ENCODE measurements around the gene TDRD1.
A peak's percentile ranks its signal among the peaks of the same experiment; 100 is the strongest.

The TDRD1 gene

DNA sequence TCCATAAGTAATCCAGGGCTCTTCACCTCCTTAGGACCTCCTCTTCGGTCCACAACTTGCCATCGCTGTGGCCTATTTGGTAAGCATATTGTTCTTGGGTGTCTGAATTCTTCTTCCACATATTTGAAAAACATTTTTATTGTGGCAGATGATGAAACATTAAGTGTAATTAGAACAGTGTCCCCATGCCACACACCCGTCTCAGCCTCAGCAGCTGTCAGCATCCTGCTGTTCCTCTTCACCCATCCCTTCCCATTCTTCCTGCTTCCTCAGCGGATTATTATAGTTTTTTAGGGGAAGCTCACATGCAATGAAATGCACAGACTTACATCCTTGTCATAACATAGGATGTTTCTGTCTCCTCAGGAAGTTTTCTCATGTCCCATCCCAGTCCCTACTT is 20.1 kb downstream of the TDRD1 start:
- TF ChIP-seq CREB1 (IDR thresholded peaks at IDR 0.05; ENCODE audit: low read depth) (no peak), RAD21 (IDR thresholded peaks at IDR 0.05; ENCODE audit: low read depth) (no peak), TCF12 (IDR thresholded peaks at IDR 0.05; ENCODE audit: low read depth) (no peak), TAF1 (IDR thresholded peaks at IDR 0.05; ENCODE audit: low read depth) (no peak), FOXM1 (IDR thresholded peaks at IDR 0.05; ENCODE audit: borderline replicate concordance, low read depth) (no peak), TEAD4 (IDR thresholded peaks at IDR 0.05) (no peak), EP300 (IDR thresholded peaks at IDR 0.05; ENCODE audit: borderline replicate concordance) (no peak), YY1 (IDR thresholded peaks at IDR 0.05; ENCODE audit: low read depth) (no peak), ZBTB7A (IDR thresholded peaks at IDR 0.05; ENCODE audit: low read depth) (no peak), NFIC (IDR thresholded peaks at IDR 0.05) (no peak)
- TF ChIP-seq, protein P1, sequence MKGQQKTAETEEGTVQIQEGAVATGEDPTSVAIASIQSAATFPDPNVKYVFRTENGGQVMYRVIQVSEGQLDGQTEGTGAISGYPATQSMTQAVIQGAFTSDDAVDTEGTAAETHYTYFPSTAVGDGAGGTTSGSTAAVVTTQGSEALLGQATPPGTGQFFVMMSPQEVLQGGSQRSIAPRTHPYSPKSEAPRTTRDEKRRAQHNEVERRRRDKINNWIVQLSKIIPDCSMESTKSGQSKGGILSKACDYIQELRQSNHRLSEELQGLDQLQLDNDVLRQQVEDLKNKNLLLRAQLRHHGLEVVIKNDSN (IDR thresholded peaks at IDR 0.05), result no peak

DNA sequence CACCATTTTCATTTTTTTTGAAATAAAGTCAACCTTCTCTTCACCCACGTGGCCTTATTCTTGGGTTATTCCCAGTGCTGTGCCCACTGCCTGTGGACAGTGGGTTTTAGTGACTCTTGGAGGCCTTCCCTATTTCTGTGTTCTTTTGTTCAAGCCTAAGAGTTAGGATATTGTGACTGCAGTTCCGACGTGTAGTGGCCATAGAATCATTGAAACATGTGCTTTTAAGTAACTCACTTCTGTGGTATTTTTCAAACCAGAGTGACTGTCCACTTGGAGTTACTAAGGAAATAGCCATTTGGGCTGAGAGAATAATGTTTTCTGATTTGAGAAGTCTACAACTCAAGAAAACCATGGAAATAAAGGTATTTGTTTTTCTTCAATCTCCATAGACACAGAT is 23.7 kb downstream of the TDRD1 start:
- TF ChIP-seq TAF1 (IDR thresholded peaks at IDR 0.05; ENCODE audit: low read depth) (no peak), EGR1 (IDR thresholded peaks at IDR 0.05) (no peak)

DNA sequence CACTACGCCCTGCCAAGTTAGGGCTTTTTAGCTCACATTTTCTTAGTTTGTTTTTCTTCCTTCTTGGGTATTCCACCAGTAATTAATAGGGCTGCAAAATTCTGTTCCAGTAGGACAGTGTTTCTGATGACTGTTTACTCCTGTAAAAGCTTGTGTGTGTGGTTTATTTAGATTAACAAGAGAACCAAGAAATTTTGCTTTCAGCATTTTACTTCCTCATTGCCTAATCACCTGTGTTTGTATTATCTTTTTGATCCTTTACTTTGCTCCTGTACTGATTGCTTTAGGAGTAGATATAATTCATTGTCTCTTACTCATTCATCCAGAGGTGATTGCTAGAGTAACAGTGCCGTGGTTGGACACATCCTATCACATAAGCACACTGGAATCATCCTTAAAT is 27.7 kb downstream of the TDRD1 start:
- no peak for TF ChIP-seq EP300 (IDR thresholded peaks at IDR 0.05; ENCODE audit: borderline replicate concordance)
- no peak for TF ChIP-seq CREB1 (IDR thresholded peaks at IDR 0.05; ENCODE audit: low read depth)
- TF ChIP-seq EGR1 (IDR thresholded peaks at IDR 0.05), result no peak
- no peak for TF ChIP-seq TEAD4 (IDR thresholded peaks at IDR 0.05)
- TF ChIP-seq, protein P2, sequence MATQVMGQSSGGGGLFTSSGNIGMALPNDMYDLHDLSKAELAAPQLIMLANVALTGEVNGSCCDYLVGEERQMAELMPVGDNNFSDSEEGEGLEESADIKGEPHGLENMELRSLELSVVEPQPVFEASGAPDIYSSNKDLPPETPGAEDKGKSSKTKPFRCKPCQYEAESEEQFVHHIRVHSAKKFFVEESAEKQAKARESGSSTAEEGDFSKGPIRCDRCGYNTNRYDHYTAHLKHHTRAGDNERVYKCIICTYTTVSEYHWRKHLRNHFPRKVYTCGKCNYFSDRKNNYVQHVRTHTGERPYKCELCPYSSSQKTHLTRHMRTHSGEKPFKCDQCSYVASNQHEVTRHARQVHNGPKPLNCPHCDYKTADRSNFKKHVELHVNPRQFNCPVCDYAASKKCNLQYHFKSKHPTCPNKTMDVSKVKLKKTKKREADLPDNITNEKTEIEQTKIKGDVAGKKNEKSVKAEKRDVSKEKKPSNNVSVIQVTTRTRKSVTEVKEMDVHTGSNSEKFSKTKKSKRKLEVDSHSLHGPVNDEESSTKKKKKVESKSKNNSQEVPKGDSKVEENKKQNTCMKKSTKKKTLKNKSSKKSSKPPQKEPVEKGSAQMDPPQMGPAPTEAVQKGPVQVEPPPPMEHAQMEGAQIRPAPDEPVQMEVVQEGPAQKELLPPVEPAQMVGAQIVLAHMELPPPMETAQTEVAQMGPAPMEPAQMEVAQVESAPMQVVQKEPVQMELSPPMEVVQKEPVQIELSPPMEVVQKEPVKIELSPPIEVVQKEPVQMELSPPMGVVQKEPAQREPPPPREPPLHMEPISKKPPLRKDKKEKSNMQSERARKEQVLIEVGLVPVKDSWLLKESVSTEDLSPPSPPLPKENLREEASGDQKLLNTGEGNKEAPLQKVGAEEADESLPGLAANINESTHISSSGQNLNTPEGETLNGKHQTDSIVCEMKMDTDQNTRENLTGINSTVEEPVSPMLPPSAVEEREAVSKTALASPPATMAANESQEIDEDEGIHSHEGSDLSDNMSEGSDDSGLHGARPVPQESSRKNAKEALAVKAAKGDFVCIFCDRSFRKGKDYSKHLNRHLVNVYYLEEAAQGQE (IDR thresholded peaks at IDR 0.05; ENCODE audit: low read depth), result no peak
- TF ChIP-seq RAD21 (IDR thresholded peaks at IDR 0.05; ENCODE audit: low read depth), result no peak
- no peak for TF ChIP-seq YY1 (IDR thresholded peaks at IDR 0.05; ENCODE audit: low read depth)
- no peak for TF ChIP-seq NFIC (IDR thresholded peaks at IDR 0.05)
- no peak for TF ChIP-seq ZBTB7A (IDR thresholded peaks at IDR 0.05; ENCODE audit: low read depth)
- TF ChIP-seq TAF1 (IDR thresholded peaks at IDR 0.05; ENCODE audit: low read depth), result no peak
- no peak for TF ChIP-seq TCF12 (IDR thresholded peaks at IDR 0.05; ENCODE audit: low read depth)

DNA sequence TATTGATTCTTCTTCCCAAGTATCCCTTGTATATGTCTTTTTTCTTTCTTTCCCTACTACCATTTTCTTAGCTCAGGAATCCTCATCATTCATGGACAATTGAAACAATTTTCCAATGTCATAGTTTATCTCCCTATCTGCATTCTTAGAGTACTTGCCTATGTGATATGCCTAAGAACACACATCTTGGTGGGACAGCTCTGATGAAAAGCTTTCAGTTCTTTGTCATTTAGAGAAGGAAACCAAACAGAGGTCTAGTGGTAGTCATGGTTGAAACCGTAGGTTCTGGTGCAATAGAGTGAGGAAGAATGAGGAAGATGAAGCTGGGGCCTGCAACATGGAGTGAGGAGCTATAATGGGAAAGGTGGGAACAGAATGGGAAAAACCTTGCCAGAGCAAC is 28.2 kb downstream of the TDRD1 start:
- no peak for TF ChIP-seq NFIC (IDR thresholded peaks at IDR 0.05)
- no peak for TF ChIP-seq CEBPB (IDR thresholded peaks at IDR 0.05)
- TF ChIP-seq TEAD4 (IDR thresholded peaks at IDR 0.05), result no peak
- TF ChIP-seq YY1 (IDR thresholded peaks at IDR 0.05; ENCODE audit: low read depth), result no peak
- no peak for TF ChIP-seq ZBTB7A (IDR thresholded peaks at IDR 0.05; ENCODE audit: low read depth)
- TF ChIP-seq CREB1 (IDR thresholded peaks at IDR 0.05; ENCODE audit: low read depth), result no peak
- TF ChIP-seq TCF12 (IDR thresholded peaks at IDR 0.05; ENCODE audit: low read depth), result no peak
- no peak for TF ChIP-seq FOXM1 (IDR thresholded peaks at IDR 0.05; ENCODE audit: borderline replicate concordance, low read depth)
- TF ChIP-seq, protein P1 (IDR thresholded peaks at IDR 0.05), result no peak
- TF ChIP-seq EGR1 (IDR thresholded peaks at IDR 0.05), result no peak
- no peak for TF ChIP-seq RAD21 (IDR thresholded peaks at IDR 0.05; ENCODE audit: low read depth)
- TF ChIP-seq, protein P3, sequence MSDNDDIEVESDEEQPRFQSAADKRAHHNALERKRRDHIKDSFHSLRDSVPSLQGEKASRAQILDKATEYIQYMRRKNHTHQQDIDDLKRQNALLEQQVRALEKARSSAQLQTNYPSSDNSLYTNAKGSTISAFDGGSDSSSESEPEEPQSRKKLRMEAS (IDR thresholded peaks at IDR 0.05), result no peak
- no peak for TF ChIP-seq TAF1 (IDR thresholded peaks at IDR 0.05; ENCODE audit: low read depth)
- TF ChIP-seq, protein P2 (IDR thresholded peaks at IDR 0.05; ENCODE audit: low read depth), result no peak
- TF ChIP-seq EP300 (IDR thresholded peaks at IDR 0.05; ENCODE audit: borderline replicate concordance), result no peak

DNA sequence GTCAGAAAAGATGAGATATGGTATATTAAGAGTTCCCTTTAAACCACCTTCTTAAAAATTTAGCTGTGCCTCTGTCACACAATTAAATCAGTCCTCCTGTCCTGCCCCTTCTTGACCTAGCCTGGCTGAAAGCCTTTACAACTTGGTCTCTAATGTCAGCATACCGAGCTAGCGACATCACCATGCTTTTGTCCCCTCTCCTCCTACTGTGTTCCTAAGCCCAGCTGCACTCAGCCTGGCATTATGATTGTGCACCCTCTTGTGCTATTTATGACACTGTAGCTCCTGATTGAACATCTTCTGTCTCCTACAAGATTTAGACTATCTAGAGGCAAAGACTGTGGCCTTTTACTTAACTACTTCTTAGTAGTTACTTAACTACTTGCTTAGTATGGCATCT is 29.2 kb downstream of the TDRD1 start:
- TF ChIP-seq TEAD4 (IDR thresholded peaks at IDR 0.05) (peak; percentile 82), EGR1 (IDR thresholded peaks at IDR 0.05) (no peak), EP300 (IDR thresholded peaks at IDR 0.05; ENCODE audit: borderline replicate concordance) (no peak), CREB1 (IDR thresholded peaks at IDR 0.05; ENCODE audit: low read depth) (no peak), RAD21 (IDR thresholded peaks at IDR 0.05; ENCODE audit: low read depth) (no peak), CEBPB (IDR thresholded peaks at IDR 0.05) (no peak), TAF1 (IDR thresholded peaks at IDR 0.05; ENCODE audit: low read depth) (no peak), YY1 (IDR thresholded peaks at IDR 0.05; ENCODE audit: low read depth) (no peak), ZBTB7A (IDR thresholded peaks at IDR 0.05; ENCODE audit: low read depth) (no peak), NFIC (IDR thresholded peaks at IDR 0.05) (no peak), FOXM1 (IDR thresholded peaks at IDR 0.05; ENCODE audit: borderline replicate concordance, low read depth) (no peak), TCF12 (IDR thresholded peaks at IDR 0.05; ENCODE audit: low read depth) (0 out of 2 replicates have a peak, but pooled peaks have one; percentile 30)
- TF ChIP-seq, protein P3 (IDR thresholded peaks at IDR 0.05), result no peak
- TF ChIP-seq, protein P2 (IDR thresholded peaks at IDR 0.05; ENCODE audit: low read depth), result no peak
- TF ChIP-seq, protein P1 (IDR thresholded peaks at IDR 0.05), result no peak

Measured in Ishikawa (cell line).